A375 (cell line): ENCODE data around the gene UPK3BL2. TPM values are rescaled to one million over a fixed set of nuclear protein-coding genes. Genes with fewer than 3 reads are reported as not detected.

ENCODE experiments used
- total RNA-seq: library from RNA; depleted of rRNA; stranded (reverse); fragments of >200 nt; shearing (Covaris generic); gene quantifications from 2 replicates; pipeline ENCODE4 v1.2.3, GENCODE V29; 2014; rRNA removed

UPK3BL2 gene, protein sequence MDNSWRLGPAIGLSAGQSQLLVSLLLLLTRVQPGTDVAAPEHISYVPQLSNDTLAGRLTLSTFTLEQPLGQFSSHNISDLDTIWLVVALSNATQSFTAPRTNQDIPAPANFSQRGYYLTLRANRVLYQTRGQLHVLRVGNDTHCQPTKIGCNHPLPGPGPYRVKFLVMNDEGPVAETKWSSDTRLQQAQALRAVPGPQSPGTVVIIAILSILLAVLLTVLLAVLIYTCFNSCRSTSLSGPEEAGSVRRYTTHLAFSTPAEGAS
- 21.6 and 24.7 TPM in 2 replicates for total RNA-seq

DNA sequence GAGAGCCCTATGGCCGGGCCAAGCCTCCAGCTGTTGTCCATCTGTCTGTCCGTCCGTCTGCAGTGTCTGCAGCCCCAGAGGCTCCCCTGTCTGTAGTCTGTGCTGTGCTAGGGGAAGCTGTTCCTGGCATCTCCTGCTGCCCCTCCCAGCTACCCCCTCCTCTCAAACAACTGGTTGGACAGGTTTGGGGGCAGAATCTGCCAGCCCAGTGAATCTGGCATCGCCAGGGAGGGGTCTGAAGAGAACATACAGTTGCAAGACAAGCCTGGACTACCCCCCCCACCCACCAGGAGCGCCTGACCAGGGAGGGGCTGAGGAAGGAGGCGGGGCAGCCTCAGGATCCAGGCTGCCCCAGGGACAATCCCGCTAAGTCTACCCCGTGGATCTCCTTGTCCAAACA, at the start of gene UPK3BL2:
UPK3BL2 (minus strand) TSS at position 101 of the 400 bp plus-strand sequence; CDS start at position 41, 60 bp downstream.

DNA sequence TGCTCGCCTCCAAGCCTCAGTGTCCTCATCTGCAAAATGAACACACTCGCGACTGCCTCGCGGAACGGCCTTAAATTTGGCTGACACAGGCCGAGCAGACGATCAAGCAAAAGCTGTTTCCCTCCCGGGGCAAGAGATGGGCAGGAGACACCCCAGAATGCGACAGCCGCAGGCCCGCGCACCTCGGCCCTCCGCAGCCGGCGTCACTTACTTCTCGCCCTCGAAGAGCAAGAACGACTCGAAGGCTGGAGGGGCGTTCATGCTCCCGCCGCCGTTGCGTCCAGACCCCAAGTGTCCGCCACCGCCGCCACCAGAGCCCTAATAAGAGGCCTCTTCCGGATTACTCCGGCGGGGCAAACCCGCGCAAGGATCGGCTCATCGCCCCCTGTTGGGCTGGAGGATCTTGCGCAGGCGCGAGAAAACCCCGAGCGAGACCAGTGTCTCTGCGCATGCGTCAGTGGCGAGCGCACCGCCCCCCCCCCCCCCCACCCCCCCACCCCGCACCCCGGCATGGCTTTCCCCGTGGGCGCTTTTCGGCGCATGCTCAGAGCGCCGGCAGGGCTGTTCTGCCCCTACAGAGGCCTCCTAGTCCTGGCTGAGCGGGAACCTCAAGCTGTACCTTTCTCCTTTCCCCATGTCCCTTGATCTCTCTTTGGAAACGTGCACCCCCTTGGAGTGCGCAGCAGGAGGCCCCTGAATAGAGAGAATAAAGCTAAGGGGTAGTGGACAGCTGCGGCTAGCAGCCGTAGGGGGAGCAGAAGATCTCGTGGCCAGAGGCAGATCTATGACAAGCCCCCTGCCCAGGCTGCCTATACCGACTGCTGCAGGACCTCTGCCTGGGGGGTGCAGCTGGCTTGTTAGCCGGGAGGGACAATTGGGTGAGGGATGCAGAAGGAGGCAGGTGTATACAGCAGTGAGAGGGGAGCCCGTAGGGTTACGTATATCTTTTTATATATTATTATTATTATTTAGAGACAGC, 29.1 kb upstream of the UPK3BL2 start, which contains the start of gene POLR2J3:
POLR2J3 (minus strand) TSS at position 323 of the 979 bp plus-strand sequence; CDS start at position 261, 62 bp downstream.

DNA sequence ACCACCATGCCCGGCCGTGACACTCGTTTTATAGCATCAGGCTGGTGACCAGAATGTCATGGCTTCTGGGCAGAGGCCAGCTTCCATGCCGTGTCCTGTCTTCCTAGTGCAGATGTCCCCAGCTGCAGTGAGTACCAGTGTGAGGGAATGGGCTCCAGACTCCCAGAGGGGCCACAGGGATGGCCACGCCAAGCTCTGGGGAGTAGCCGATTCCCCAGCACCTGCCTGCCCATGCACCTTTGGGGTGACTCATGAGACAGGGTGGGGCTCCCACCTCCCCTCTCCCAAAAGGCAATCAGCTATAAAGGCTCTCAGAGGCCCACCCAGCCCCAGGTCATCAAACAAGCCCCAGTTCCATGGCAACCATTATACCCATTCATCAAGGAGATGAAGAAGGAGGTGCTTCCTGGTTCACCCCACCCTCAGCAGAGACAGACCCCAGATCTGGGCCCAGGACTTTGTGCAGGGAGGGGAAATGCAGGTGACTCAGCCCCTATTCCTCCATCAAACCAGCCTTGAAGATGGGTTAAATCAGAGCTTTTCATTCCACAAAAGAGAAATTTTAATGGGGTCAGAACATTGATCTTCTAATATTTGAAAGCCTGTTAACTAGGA, 7.4 kb upstream of the UPK3BL2 start, which contains the start of gene SPDYE2:
SPDYE2 (plus strand) TSS at position 419 of the 615 bp plus-strand sequence. CDS start 2,030 bp downstream, outside the sequence.

DNA sequence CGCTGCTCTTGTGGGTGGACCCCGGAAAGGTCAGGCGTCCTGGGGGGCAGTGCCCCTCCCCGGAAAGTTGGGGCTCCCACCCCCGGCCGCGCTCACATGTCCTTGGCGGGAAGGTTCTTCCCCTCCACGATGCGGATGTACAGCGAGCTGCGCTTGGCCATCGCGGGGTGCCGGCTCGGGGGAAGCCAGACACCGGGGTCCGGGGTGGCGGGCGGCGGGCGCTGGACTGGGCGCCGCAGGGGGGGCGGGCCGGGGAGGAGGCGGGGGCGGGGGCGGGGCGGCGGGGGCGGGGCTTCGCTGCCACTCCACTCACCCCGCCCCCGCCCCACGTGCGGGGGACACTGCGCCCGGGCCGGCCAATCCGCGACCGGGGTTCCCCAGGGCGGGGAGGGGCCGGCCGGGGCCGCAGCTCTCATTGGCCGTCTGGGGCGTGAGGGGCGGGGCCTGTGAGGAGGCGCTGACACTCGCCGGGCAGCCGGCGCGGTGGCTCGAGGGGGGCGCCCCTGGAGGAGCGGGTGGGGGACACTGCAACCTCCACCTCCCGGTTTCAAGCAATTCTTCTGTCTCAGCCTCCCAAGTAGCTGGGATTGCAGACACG, 25.8 kb downstream of the UPK3BL2 start, which contains the start of gene RASA4B:
RASA4B (minus strand) TSS at position 228 of the 598 bp plus-strand sequence; CDS start at position 161, 67 bp downstream.

Other genes starting within 250 kb of the UPK3BL2 start
- not detected in 2 replicates for gene SPDYE6, start 187.3 kb downstream of the UPK3BL2 start, total RNA-seq
- 42.4 and 46.0 TPM in 2 replicates for gene PRKRIP1, start 147.3 kb downstream of the UPK3BL2 start, total RNA-seq
- 29.3 and 33.3 TPM in 2 replicates for gene ORAI2, start 110.1 kb downstream of the UPK3BL2 start, total RNA-seq
- 18.6 and 22.4 TPM in 2 replicates for gene ALKBH4, start 78.8 kb downstream of the UPK3BL2 start, total RNA-seq
- 68.4 and 76.1 TPM in 2 replicates for gene LRWD1, start 78.7 kb downstream of the UPK3BL2 start, total RNA-seq
- gene POLR2J, start 64.8 kb downstream of the UPK3BL2 start, total RNA-seq: 73.1 and 79.1 TPM in 2 replicates
- gene RASA4B, start 25.9 kb downstream of the UPK3BL2 start, total RNA-seq: 3.7 and 4.4 TPM in 2 replicates
- gene SPDYE2, start 7.5 kb upstream of the UPK3BL2 start, total RNA-seq: not detected in 2 replicates
- gene POLR2J3, start 28.9 kb upstream of the UPK3BL2 start, total RNA-seq: 42.0 and 46.6 TPM in 2 replicates
- gene RASA4, start 73.1 kb upstream of the UPK3BL2 start, total RNA-seq: 8.6 and 9.7 TPM in 2 replicates
- gene UPK3BL1, start 99.1 kb upstream of the UPK3BL2 start, total RNA-seq: 14.8 and 16.4 TPM in 2 replicates
- not detected in 2 replicates for gene SPDYE2B, start 106.6 kb upstream of the UPK3BL2 start, total RNA-seq
- 5.3 and 7.0 TPM in 2 replicates for gene POLR2J2, start 128.0 kb upstream of the UPK3BL2 start, total RNA-seq
- gene FAM185A, start 205.3 kb upstream of the UPK3BL2 start, total RNA-seq: 13.4 and 16.2 TPM in 2 replicates